DND-41 (cell line): ENCODE measurements around the gene NUAK2.

Experiments
- ATAC-seq: fragments of 200-7000 bp; cut with Tn5 transposase; 3 replicates; pipeline ENCODE4 v1.9.1; 2021; ENCODE audit warnings: low read depth; ENCODE audit not compliant: insufficient read depth
- DNase-seq: peaks from one replicate; pipeline ENCODE4 v3.0.0-alpha.2; 2020
- H2AFZ ChIP-seq: 2 replicates; pipeline ENCODE4 v1.6.0; 2012; ENCODE audit warnings: low read depth, low read length
- H3K27ac ChIP-seq: 2 replicates; pipeline ENCODE4 v1.5.1; 2012; ENCODE audit warnings: low read length, inconsistent platforms
- H3K27me3 ChIP-seq: fragments of 200-600 bp; sonication (generic); 2 replicates; pipeline ENCODE4 v1.6.0; 2012; ENCODE audit warnings: low read length, mild to moderate bottlenecking, inconsistent platforms; ENCODE audit not compliant: insufficient read depth, poor library complexity
- H3K36me3 ChIP-seq: 2 replicates; pipeline ENCODE4 v1.5.1; 2012; ENCODE audit warnings: low read length, inconsistent platforms; ENCODE audit not compliant: insufficient read depth
- H3K4me1 ChIP-seq: 2 replicates; pipeline ENCODE4 v1.5.1; 2012; ENCODE audit warnings: mild to moderate bottlenecking, low read length; ENCODE audit not compliant: insufficient read depth
- H3K4me2 ChIP-seq: 2 replicates; pipeline ENCODE4 v1.6.0; 2012; ENCODE audit warnings: mild to moderate bottlenecking, moderate library complexity, low read length, inconsistent platforms; ENCODE audit not compliant: insufficient read depth
- H3K4me3 ChIP-seq, 2 experiments: fragments of 200-600 bp in 1 of 2; shearing (Covaris generic) in 1 of 2; 2 replicates each; pipeline ENCODE4 v1.5.1; 2012 to 2016; ENCODE audit warnings: inconsistent platforms in 2 of 2, low read length in 2 of 2, mild to moderate bottlenecking in 2 of 2, low read depth in 1 of 2, moderate library complexity in 1 of 2
- H3K79me2 ChIP-seq: 2 replicates; pipeline ENCODE4 v1.6.0; 2012; ENCODE audit warnings: low read length, inconsistent platforms; ENCODE audit not compliant: insufficient read depth
- H3K9ac ChIP-seq: 2 replicates; pipeline ENCODE4 v1.6.0; 2012; ENCODE audit warnings: low read depth, mild to moderate bottlenecking, inconsistent platforms, low read length, moderate library complexity
- H3K9me3 ChIP-seq: 2 replicates; pipeline ENCODE4 v1.5.1; 2012; ENCODE audit warnings: low read length, moderate library complexity, mild to moderate bottlenecking, inconsistent platforms; ENCODE audit not compliant: insufficient read depth, severe bottlenecking
- H4K20me1 ChIP-seq: 2 replicates; pipeline ENCODE4 v1.6.0; 2012; ENCODE audit warnings: low read length; ENCODE audit not compliant: insufficient read depth
- CTCF ChIP-seq: IDR thresholded peaks from 2 replicates; pipeline ENCODE4 v1.5.1; 2012; ENCODE audit warnings: borderline replicate concordance, low read length, moderate library complexity, mild to moderate bottlenecking; ENCODE audit not compliant: poor library complexity, severe bottlenecking; ENCODE audit errors: extremely low read depth
- EZH2 ChIP-seq: IDR thresholded peaks from 3 replicates; pipeline ENCODE4 v1.6.1; 2012; ENCODE audit warnings: borderline replicate concordance, low read depth, mild to moderate bottlenecking, moderate library complexity, low read length, inconsistent platforms; ENCODE audit not compliant: severe bottlenecking

Gene NUAK2

GRCh38 chr1:205353612-205354011 lies 32.1 kb upstream of the NUAK2 start:
- DNase-seq = no peak
- Histone ChIP-seq H3K27ac (no peak overlapping the region), H3K9me3 (no peaks in the 10 kb centered on the region), H4K20me1 (0 out of 2 replicates have a peak, but pooled peaks cover 6% of the 10 kb centered on the region), H3K9ac (no peak overlapping the region), H3K4me3 (no peak overlapping the region), H3K4me2 (no peak overlapping the region), H3K79me2 (no peaks in the 10 kb centered on the region), H2AFZ (no peak overlapping the region), H3K36me3 (no peaks in the 10 kb centered on the region), H3K27me3 (peaks cover 25% of the 10 kb centered on the region), H3K4me1 (no peaks in the 10 kb centered on the region)
- TF ChIP-seq CTCF (no peak), EZH2 (no peak)
- no peak for ATAC-seq

GRCh38 chr1:205353191-205353590 lies 31.6 kb upstream of the NUAK2 start:
- Histone ChIP-seq H3K79me2 (no peaks in the 10 kb centered on the region), H3K36me3 (no peaks in the 10 kb centered on the region), H3K4me3 (no peak overlapping the region), H3K9ac (no peak overlapping the region), H4K20me1 (0 out of 2 replicates have a peak, but pooled peaks cover 10% of the 10 kb centered on the region), H2AFZ (no peak overlapping the region), H3K27ac (no peak overlapping the region), H3K9me3 (no peaks in the 10 kb centered on the region), H3K4me2 (no peak overlapping the region), H3K27me3 (peaks cover 27% of the 10 kb centered on the region), H3K4me1 (no peaks in the 10 kb centered on the region)
- no peak for DNase-seq
- TF ChIP-seq EZH2 (no peak), CTCF (no peak)
- ATAC-seq = no peak

GRCh38 chr1:205351984-205352713 lies 30.6 kb upstream of the NUAK2 start:
- ATAC-seq (no peak), DNase-seq (no peak)
- Histone ChIP-seq H3K4me2 (no peak overlapping the region), H4K20me1 (0 out of 2 replicates have a peak, but pooled peaks cover 13% of the 10 kb centered on the region), H3K4me3 (no peak overlapping the region), H3K79me2 (no peaks in the 10 kb centered on the region), H3K9me3 (no peaks in the 10 kb centered on the region), H2AFZ (no peak overlapping the region), H3K27me3 (peaks cover 31% of the 10 kb centered on the region), H3K4me1 (no peaks in the 10 kb centered on the region), H3K27ac (no peak overlapping the region), H3K36me3 (no peaks in the 10 kb centered on the region), H3K9ac (no peak overlapping the region)
- TF ChIP-seq EZH2 (no peak), CTCF (no peak)
